Activated CD8-positive, alpha-beta memory T cell treated with anti-CD3 and anti-CD28 coated beads, Interleukin-2, amount 50 U/mL, for 1 hour (primary cell): ENCODE results near the gene FOXP4.

Experiments used
- DNase-seq: peaks from one replicate; pipeline ENCODE4 v3.0.0-alpha.2; 2020; ENCODE audit errors: extremely low read depth

Gene FOXP4

DNA sequence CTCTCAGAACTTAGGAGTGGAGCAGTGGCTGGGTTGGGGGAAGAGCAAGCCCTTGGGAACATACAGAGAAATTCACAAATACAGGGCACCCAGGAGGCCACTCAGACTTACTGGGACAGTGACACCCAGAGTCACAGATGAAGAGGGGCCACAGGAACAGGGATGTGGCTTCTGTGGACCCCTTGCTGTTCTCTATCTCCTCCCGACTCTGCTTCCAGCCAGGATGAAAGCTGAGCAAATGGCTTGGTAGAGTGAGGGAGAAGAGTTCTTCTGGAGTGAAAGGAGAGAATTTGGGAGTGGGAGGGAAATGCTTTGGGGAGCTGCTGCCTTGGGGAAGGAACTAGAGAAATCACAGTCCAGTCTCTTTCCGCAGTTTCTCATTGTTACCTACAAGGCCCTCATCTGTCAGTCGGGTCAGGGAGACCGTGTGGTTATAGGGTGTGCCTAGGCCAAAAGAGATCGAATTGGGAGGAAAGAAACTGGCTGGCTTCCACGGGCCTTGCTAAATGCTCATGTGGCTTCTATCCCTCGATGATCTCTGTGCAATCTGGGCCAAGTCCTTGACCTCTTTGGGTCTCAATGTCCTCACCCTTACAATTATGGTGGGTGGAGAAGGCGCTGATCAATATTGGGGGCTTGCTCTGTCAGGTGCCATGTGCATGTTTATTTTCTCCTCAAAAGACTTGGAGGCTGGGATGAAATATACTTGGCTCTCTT is 17.0 kb downstream of the FOXP4 start:
- no peak for DNase-seq

DNA sequence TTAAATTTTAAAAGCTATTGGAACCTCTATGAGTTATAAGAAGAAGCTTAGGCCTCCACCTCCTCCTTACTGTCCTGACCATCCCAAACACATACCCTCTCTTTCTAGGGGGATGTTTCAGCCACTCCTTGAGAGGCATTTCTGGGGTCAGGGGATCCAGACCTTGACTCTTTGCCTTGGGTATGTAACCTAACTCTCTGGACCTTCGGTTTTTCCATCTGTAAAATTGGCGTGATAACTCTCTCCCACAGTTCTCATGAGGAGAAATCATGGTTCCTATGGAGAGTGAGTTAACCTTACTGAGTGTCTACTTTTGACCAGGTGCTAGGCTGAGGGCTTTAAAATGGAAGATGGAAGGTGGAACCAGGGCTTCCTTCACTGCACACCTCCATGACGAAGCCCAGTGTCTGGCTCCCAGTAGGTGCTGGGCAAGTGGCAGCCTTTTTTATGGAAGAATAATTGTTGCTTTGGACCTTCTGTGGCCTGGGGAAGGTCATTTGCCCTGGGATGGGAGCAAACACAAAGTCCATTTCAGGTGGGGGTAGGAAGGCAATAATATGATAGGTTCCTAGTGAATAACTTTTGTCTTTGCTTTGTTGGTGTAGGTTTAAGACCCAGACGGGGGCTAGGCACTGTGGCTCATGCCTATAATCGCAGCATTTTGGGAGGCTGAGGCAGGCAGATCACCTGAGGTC is 18.4 kb downstream of the FOXP4 start:
- no peak for DNase-seq

- no peak for DNase-seq
These were observed 19.5 kb downstream of the FOXP4 start for GRCh38 chr6:41565701-41566100.

DNA sequence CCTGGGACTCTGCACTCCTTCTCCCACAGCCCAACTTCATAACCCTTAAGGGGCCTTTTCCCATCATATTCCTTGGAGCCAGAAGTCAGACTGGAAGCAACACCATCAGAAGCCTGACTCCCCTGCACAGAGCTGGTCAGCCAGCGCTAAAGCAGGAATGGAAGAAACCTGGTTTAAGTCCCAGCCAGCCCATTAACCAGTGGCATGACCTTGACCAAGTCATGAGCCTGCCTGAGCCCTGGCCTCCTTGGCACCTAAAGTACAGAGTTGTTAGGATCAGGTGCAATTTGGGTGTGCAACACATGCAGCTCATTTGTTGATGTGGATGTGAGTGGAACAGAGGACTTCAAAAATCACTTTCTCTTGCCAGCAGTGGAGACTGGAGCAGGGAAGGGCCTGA is 20.8 kb downstream of the FOXP4 start:
- DNase-seq, result no peak

DNA sequence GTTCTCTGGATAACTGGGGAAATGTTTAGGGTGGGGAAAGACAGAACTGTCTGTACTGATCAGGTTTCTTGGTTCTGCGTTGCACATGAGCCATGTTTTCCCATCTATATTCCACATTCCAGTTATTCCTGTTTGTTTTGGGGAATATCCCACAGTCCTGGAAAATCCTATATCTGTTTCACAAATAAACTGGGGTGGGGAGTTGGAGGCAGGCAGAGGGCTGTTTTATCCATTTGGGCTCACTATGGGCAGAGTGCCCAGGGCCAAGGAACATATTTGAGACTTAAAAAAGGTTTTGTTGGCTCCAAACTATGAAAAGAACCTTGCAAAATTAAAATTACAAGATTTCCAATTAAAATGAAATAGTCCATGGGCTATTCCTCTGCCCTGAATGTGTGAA is 21.5 kb downstream of the FOXP4 start:
- no peak for DNase-seq

GRCh38 chr6:41568202-41568584 is 22.0 kb downstream of the FOXP4 start:
- no peak for DNase-seq

DNA sequence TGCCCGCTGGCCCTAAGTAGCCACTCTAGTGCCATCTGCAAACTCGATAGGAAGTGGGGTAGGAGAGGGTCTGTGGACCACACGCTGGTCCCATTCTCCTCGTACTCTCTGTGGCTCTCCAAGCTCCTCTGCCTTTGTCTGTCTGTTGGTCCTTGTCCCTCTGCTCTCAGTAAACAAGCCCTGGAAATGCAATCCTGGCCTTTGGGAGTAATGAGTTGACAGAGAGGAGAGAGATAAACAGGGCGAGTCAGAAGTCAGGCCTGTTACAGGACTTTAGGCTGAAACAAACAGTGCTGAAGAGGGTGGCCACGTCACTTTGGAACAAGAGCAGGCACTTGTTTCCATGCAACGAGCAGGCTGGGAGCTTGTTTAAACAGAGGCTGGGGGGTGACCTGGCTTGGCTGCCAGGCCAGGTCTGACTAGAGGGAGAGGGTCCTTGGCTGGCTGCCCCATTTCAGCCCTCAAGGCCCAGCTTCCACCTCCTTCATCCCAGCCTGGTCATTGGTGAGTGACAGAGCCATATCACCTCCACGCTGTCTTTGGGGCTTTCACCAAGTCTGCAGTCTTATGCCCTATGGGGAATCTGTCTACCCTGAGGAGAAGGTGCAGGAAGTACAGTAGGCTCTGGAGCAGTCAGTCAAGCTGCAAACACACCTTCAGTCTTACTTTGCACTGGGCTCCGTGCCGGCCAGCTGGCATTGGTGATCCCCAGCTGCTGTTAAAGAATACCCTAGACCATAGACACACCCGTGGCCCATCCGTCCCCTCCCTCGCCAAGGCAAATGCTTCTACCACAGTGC is 22.6 kb downstream of the FOXP4 start:
- DNase-seq, result no peak

GRCh38 chr6:41570259-41570615 is 24.1 kb downstream of the FOXP4 start:
- no peak for DNase-seq

DNA sequence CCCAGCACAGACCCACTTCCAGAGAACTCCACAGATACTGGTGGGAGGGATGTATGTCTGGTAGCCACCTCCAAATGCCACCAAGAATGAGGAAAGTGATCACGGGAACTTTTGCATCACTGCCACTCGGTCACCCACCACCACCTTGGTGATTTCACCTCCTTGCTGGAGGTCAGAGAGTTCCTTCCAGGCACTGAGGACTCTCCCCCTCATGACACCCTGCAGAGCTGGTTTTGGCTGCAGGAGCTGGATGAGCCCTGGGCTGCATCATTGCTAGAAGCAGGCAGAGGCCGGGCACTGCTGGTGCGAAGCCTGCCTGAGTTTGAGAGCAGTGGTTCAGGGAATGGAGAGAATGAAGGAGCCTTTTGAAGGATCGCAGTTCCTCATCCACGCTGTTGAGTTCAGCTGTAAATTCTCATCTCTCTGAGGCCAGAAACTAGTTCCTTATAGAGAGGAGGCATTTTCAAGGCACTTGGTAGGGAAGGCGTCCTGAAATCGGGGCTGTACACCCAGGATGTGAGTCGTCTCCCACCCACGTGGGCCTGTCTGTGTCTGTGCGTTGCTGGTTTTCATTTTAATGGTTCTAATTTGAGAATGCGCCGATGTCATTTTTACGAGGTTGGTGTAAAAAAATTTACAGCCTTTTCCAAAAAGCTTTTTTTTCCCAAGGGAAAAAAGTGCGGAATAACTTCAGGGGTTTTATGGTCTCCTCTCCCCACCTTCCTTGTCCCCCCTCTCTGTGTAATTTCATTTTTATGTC is 25.0 kb downstream of the FOXP4 start:
- DNase-seq, result no peak

DNA sequence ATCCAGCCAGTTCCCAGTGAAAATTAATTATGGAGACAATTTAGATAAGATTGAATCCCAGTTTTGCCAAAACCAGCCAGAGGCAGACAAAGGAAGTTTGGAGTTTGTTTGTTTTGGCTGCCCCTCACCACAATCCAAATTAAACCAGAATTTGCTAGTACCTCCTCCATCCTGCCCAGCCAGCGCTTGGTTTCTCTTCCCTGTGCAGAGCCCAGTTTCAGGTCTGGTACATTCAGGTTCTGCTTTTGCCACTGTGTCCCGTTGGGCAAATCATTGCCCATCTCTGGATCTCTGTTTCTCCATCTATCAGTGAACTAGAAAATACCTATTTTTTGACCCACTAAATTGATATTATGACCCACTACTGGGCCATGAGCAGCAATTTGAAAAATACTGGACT is 26.4 kb downstream of the FOXP4 start:
- DNase-seq, result no peak

GRCh38 chr6:41573276-41573675 is 27.1 kb downstream of the FOXP4 start:
- DNase-seq, result no peak

- DNase-seq, result no peak
These were observed 27.8 kb downstream of the FOXP4 start for GRCh38 chr6:41573985-41574384.

DNA sequence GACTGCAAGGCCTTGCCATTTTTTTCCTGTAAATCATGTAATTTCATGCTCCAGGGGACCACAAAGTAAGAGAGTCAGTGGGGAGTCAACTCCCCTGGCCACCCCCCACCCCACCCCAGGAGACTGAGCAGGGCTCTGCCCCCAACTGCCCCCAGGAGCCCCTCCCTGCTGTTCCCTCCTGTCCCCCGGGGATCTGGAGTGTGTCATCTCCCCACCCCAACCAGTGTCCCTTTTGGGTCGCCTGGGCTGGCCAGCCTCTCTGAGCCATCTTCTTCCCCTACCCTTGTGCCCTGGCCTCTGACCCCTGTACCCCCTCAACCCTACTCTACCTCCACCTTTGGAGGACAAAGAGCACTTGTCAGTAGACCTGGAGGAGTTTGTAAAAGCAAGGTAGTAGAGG is 29.4 kb downstream of the FOXP4 start:
- DNase-seq, result no peak

DNA sequence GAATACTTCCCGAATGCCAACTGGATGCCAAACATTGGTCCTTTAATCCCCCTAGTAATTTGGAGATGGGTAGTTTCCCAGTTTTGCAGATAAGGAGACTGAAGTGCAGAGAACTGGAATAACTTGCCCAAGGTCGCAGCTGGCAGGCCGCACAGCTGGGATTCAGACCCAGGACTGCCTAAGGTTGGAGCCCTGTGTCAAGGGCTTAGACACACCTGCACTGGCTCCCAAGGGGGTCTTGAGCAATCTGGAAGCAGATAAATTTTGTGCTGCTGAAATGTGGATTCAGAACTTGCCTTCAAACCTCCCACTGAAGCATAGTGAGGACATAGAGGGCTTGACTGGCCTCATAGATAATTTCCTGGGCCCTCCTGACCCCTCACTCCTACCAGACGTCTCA is 30.5 kb downstream of the FOXP4 start:
- DNase-seq, result no peak

DNA sequence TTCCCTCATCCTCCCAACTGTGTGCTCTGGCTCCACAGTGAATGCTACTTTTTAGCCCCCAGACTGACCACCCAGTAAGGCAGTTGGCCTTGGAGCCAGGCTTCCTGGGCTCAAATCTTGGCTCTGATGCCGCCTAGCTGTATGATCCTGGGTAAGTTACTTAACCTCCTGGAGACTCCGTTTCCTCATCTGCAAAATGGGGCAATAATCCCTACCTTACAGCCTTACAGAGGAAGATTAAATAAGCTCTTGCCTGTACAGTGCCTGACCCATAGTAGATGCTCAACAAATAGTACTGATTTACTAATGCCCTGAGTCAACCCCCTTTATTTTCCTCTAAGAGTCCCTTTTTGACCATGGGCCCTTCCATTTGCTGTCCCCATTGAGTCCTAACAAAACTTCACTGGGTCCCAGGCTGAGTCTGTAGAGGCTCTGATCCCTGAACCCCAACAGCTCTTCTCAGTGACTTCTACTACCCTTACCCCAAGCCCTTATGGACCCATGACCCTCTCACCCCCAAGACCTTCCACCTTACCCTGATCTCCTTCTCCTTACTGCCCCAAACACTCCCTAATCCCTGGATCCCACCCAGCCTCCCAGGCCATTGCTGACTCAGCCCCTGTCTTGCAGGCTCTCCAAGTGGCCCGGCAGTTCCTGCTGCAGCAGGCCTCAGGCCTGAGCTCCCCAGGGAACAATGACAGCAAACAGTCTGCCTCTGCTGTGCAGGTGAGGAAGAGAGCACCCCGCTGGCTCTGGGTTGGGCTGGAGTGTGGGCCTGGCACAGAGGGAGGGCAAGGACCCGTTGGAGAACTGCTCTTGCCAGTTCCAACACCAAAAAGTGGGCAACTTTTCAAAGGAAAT is 31.4 kb downstream of the FOXP4 start:
- no peak for DNase-seq

DNA sequence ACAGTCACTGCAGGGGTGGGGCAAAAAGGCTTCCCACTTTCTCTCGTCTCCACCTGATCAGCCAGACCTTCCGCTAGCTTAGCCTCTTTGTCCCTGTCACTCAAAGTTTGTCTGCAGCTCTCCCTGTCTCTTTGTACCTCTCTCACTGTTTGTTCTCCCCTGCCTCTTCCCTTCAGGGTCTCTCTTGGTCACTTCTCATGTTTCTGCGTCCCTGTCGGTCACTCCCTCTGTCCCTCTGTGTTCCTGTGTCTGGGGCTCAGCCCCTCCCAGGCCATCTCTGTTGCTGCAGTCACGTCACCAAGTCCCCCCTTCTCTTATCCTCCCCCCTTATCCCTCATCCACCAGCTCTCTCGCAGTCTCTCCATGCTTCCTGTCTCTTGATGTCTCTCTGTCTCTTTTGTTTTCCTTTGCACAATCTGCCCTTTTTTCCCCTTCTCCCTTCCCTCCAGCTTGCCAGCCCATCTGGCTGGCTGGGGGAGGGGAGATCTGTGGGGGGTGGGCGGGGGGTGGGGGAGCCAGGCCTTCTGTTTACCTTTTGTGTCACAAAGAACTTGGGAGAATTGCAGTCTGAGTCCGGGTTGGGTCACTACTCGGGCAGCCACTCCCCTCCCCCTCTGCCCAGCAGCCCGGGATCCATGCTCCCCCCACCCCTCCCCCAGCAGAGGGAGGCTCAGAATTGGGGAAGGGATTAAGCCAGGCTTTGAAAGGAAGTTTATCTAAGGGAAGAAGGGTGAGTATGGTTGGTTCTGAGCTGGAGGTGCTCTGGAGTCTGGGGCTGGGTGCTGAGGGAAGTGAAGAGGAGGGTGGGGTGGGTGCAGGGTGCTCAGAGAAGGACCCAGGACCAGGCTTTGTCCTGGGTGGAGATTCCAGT is 32.3 kb downstream of the FOXP4 start:
- DNase-seq, result no peak

- no peak for DNase-seq
These were observed 33.0 kb downstream of the FOXP4 start for GRCh38 chr6:41579088-41579610.

DNA sequence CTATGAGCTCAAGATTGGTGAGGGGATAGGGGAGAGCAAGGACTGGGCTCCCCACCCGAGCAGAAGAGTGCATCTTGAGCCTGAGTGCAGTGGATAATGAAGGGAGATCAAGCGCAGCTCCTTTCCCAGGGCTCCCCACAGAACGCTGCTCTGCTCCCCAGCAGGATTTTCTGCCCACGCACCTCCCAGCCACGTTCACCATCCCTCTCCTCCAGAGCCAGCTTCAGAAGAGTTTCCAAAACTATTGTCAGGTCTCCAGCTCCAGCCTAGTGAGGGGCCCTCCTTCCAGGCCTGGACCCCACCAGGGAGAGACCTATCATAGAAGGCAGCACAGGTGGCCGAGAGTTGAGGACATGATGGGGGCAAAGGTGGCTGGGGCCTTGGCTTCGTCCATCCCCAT is 34.5 kb downstream of the FOXP4 start:
- DNase-seq, result no peak

GRCh38 chr6:41581381-41581991 is 35.3 kb downstream of the FOXP4 start:
- no peak for DNase-seq

- DNase-seq, result no peak
These were observed 36.4 kb downstream of the FOXP4 start for GRCh38 chr6:41582540-41582939.
